Activated naive CD4-positive, alpha-beta T cell (primary cell): ENCODE results near the gene TFB1M.
"Not testable (repeated sequence)": the region's sequence is repeated elsewhere in the genome, so short reads cannot be mapped to it uniquely, and the experiment has no call there.

Experiments used
- DNase-seq, 4 experiments: peaks; one replicate each; lab custom pipeline; 2025; lab: John Stamatoyannopoulos, UW

Gene TFB1M

DNA sequence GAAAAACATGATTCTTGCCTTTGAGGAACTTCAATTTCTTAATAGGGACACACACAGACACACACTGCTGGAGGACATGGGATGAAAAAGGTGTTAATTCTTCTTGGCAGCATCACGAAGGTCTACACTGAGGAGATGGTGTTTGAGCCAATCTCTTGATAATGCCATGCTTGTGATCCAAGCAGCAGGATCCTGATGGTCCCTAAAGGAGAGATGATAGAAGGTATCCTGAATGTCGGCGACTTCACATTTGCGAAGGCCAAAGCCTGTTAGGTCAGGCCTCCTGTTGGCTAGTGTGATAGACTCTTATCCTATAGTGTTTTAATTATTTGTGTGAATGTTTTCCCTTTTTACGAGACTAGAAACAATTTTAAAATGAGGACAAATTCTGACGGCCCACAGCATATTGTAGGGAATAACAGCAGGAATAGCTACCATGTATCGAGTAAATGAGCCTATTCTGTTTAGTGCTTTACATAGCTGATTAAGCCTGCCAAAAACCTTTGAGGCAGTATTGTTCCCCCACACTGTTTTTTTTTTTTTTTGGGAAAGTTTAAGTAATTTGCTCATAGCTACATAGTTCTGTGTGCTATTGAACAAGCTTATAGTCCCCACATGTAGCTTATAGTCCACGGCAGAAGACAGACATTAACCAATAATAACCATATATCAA lies 15.3 kb upstream of the TFB1M start:
- DNase-seq = no peak

DNA sequence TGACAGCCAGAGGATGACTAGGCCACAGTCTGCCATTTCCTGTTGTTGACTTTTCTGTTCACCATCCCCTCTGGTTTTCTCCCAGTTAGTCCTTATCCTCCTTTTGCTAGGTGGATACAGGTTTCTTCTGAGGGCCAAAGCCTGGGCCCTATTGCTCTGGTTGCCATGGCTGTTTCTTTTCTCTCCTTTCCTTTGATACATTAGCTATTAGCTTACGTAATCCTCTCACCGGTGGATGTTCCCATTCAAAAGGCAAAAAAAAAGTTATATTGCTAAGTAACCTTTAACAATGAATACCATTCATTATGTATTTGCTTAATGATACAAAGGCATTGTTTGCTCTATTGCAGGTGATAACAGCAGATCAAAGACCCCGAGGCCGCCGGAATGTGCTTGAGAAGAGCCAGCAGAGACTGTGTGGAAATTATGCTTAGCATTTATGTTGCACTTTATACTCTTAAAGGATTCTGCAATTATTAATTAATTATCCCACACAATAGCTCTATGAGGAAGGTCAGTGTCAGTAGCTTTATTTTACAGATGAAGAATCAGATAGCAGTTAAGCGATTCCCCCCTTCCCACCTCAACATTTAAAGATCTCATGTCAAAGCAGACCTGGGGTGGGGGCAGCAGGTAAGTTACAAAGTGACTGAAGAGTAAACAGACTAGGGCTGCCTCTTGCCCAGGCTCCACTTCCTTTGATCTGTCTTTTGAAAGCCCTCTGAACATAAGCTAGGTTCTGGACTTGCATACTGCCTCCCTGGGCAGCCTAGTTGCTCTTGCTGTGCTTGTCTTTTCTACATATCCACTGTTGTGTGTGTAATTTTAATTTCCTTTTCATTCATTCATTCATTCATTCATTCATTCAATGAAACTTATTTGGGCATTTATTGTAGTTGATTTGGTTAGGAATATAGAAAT lies 14.5 kb upstream of the TFB1M start:
- DNase-seq = no peak

DNA sequence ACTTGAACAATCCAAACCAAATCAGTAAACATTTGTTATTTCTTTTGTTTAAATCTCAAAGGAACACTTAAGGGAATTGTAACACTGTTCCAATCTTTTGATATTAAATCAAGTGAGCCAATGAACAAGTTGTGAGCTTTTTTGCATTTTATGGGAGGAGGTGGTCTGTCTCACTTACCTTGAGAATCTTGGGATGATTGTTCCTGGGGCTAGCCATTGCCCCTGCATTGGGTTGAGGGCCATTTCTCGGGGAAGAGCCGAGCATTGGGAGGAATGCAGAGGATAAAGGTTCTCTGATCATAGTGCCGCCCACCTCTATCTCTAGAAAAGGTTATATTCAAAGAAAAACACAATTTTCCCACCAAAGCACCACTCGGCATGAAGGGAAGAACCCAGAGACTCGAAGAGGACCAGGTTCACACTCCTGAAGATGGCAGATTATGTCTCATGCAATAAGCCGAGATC lies 13.8 kb upstream of the TFB1M start:
- DNase-seq = no peak

DNA sequence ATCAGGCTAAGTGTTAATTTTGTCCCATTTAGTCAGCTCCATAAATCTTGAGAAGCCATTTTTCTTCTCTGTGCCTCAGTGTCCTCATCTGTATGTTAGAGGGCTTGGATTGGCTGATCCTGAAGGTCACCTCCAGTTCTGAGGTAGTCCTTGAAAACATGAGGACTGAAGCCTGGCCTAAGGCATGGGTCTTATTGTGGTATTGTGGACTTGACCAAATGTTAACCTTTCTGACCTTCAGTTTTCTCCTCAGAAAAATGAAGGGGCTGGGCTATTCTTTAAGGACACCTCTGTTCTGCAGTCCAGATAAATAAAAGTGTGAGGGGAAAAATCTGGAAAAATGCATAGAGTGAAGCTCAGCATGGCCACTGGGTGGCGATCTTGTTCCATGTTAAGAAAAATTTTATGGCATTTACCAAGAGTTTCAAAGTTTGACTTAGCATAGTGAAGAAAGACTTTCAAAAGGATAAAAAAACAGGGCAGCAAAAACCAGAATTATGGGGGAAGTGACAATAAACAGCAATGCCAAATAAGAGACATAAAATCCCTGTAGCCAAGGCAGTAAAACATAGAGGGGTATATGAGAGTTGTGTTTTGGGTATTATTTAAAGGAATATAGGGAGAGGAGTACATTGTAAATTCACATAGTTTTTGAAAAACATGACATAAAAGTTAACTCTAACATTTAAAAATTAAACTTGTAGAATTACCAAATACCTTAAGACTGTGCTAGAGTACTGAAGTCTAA lies 13.2 kb upstream of the TFB1M start:
- peak in 3 of 4 experiments; percentile 34 to 49 (median 38) for DNase-seq

DNA sequence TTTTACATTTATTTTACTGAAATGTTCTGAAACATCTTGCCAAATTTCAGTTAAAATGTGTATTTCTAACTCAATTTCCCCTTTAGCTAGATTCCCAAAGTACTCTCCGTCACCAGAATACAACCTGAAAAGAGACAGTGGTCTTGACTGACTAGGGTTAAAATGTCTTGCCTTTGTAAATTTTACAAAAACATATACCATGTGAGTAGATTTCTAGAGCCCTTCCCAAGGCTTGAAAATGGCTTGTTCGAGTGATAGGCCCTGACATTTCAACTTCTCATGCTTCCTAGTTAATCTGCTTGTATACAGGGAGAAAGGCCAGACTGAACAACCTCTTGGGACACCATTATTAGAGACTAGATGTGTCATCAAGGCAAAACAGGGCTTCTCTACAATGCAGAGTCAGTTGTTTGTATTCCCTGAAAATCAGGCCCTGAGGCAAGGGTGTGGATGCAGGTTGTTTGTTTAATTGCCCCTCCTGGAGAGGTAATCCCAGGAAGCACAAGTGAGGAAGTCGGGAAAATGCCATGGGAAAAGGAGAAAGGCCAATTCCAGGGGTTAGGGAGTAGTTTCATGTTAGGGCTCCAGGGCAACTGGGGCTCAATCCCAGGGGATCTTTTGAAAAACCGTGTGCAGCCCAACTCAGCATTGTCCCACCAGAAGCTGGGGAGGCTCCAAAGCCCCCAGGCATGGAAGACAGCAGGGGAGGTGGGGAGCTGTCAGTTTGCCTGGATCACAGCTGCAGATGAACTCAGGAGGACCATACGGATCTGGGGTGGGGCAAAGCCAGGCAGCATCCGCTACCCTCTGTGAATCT lies 11.6 kb upstream of the TFB1M start:
- no peak for DNase-seq

DNA sequence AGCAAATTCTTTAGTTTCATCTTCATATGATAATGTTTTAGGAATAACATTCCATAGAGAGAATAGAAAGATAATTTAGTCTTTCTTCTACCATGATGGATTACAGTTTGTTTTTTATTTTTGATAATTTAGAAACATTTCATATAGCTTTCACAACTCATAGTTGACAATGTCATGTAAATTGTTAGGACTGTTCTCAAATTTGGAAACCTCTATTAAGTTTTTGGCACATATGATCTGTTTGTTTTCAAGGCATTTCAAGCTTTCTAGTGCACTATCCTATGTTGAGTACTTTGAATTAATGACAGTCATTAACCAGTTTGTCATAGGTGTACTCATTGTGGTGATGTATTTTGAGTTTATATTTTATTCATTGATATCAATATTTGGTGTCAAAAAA lies 10.7 kb upstream of the TFB1M start:
- DNase-seq = no peak

DNA sequence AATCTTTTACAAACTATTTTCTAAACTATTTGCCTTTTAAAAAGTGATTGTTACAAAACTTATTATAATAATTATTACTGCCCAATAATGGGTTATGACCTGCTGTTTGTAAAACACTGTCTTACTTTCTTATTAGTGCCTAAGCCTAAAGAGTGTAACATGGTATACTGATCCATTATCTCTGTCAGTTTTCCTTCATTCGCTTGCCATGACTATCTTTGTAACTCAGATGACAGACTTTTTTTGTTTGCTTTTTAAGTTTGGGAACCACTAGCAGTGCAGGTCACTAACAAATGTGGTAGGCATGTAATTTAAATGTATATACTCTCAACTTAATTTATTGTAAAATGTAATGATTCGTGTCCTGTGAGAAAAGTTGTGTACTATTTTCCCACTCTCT lies 9.9 kb upstream of the TFB1M start:
- no peak for DNase-seq

DNA sequence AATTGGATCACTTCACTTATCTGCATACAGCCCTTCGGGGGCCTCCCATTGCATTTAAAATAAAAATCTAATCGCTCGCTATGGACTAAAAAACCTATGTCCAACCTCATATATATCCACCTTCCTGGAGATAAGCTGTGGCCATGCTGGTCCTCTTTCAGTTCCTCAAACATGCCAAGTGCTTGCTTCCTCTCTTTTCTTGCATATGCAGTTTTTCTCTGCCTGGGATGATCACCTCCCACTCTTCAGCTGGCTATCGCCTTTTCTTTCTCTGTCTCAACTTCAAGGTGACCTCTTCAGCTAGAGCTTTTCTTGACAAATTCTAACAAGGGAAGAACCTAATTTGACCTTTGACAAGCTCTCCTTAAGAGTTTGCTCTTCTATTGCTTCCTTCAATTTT lies 5.6 kb upstream of the TFB1M start:
- no peak for DNase-seq

DNA sequence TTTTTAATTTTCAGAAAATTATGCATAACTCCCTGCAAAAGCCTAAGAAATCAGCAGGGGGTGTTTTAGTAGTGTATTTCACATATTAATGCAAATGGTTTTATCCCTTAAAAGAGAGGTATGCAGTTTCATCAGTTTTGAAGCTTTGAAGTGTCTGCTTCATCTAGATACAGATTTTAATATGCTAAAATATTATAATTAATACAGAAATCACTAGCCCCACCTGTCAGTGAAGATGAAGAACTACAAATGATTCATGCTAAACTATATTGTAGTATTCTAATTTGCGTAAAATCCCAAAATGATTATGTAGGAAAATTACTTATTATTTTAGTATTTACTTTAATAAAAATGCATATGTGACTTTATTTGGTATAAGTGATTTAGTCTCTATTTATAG lies 2.9 kb upstream of the TFB1M start:
- DNase-seq = no peak

DNA sequence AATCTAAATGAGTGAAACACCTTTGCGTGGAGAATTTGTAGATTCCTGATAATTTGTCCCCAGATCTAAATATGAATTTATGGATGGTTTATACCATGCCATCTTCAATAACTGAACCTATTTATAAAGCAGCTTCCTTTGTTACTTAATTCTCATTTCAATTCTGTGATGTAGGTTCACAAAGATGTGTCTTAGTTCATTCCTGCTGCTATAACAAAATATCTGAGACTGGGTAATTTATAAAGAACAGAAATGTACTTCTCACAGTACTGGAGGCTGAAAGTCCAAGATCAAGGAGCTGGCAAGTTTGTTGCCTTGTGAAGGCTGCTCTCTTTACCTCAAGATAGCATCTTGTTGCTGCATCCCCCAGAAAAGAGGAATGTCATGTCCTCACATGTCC lies 2.1 kb upstream of the TFB1M start:
- no peak for DNase-seq

DNA sequence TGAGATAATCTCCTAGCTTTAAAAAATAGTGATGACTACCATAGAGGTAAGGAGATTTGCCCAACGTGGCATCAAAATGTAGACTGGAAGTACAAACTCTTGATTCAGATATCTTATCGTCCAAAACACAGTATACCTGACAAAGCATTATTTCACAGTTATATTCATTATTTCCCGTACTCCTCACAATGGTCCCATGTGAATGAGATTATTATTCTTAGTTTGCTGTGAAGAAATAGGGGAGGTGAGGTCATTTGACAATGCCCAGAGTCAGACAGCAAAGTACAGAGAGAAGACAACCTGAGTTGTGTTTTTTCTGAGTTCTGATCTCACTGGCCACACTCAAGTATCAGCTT lies 1.2 kb upstream of the TFB1M start:
- DNase-seq = no peak

DNA sequence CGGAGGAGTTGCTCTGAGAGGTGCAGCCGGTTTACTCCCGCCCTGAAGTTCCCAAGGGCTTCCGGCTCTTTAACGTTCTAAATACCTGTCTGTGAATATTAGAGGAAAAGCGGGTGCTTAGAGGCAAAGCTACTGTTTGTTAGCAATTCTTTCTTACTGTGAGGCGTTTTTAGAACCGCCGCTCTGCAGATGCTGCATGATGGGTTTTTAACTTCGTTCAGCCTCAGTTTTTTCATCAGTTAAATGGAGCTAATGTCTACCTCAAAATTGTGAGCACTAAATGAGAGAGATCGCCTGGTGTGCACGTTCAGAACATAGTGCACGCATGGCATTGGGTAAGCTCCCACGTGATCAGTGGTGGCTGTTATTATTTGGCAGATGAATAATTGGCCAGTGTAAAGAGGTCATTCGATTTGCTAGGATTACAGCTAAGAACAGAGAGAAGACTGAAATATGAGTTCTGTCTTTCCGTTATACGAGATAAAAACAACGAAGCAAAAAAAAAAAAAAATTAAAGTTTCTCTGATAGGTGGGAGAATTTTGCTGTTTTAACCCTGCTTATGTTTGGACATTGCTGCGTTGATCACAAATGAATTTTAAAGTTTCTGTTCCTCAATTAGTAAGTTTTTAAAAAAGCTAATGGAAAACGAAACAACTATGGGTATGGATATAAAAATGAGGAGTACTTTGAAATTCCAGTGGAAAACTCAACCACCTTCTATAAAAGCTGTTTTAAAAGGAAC lies 660 bp upstream of the TFB1M start:
- no peak for DNase-seq

DNA sequence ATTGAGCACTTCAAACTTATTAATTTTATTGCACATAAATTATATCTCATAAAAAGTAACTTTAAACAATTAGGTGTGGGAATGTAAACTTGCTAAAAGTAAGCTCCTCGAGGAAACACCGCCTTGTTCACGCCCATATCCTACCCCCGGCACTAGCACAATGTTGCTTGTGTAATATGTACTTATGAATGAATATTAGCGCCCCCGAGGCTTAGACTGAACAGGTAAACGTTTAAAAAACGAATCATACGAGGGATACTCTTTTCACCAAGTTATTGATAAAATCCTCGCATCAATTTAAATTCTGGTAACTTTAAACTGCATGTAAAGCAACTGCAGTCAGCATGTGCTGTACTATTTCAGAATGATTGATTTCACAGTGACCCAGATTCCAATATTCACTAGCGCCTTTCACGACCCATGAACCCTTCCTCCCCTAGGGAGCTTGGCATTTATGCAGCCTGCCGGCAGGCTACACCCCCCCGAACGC lies 637 bp downstream of the TFB1M start:
- no peak for DNase-seq

DNA sequence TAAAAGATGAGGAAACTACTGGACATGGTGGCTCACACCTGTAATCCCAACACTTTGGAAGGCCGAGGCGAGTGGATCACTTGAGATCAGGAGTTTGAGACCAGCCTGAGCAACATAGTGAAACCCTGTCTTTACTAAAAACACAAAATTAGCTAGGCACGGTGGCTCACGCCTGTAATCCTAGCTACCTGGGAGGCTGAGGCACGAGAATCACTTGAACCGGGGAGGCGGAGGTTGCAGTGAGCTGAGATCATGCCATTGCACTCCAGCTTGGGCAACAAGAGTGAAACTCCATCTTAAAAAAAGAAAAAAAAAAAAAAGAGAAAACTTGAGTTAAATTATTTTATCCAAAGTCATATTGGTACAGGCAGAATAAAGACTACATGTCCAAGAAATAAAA lies 1.3 kb downstream of the TFB1M start:
- not testable (repeated sequence) for DNase-seq

DNA sequence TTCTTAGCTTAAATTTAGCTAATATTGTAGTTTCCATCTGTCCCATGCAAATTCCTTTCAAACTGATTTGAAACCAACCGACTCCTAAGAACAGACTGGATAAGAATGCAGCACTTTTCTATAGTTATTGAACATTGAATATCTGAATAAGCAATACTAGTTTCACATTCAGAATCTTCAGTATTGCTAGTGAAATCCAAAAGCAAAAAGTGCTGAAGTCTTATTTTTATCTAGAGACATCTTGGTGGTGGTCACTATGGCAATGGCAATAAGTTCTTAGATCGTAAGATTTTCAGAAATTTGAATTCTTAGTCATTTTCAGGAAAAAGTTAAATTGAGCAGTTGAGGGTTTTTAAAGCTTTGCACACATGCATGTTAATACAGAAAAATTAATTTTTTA lies 2.7 kb downstream of the TFB1M start:
- DNase-seq = no peak

DNA sequence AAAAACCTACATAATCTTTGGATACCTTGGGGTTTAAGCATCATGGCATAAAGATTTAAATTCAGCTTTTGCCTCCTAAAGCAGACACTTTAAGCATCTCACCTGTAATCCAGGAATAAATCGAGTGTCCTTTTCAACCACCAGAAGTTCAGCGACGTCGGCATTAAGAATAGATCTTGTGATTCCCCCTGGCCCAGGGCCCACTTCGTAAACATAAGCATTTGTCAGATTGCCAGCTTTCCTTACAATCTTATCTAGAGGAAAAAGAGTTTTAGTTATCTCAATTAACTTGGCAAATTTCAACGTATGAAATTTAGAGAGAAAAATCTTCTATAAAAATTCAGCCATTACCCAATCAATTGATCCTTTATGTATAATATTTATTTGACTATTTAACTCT lies 3.2 kb downstream of the TFB1M start:
- DNase-seq = no peak

DNA sequence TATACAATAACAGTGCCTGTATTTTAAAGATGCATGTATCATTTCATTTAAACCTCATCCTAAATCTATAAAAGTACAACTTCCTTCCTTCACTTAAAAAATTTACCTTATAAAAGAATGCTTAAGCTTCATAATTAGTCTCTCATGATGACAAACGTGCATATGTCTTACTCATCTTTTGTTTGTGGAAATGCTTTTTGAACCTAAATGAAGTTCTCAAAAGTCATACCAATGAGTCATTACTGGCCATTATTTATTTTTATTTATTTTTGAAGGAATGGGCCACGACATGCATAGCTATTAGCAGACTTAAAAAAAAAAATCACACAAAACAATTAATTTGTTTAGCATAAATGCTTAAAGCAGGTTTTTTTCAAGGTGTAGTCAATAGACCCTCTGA lies 3.7 kb downstream of the TFB1M start:
- no peak for DNase-seq

DNA sequence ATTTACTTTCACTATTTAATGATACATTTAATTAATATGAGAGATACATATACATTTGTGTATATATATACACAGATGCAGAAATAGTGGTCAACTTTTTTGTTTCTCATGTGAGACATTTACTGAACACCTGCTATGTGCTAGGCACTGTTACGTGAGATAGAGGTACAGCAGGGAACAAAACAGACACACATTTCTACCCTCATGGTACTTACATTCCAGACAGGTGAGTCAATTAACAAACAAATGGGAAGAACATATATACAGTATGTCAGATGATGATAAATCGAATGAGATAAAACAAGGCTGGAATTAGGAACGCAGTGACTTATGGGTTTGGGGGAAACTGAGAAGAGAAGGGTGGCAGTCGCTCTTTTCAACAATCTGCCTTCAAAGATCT lies 5.1 kb downstream of the TFB1M start:
- DNase-seq = no peak

DNA sequence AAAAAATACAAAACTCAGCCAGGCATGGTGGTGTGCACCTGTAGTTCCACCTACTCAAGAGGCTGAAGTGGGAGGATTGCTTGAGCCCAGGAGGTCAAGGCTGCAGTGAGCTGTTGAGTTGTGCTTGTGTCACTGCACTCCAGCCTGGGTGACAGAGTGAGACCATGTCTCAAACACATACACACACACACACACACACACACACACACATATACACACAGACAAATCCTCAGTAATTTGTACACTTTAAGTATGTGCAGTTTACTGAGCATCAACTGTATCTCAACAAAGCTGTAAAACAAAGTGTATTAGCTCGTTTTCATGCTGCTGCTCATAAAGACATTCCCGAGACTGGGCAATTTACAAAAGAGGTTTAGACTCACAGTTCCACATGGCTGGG lies 7.3 kb downstream of the TFB1M start:
- DNase-seq = no peak

DNA sequence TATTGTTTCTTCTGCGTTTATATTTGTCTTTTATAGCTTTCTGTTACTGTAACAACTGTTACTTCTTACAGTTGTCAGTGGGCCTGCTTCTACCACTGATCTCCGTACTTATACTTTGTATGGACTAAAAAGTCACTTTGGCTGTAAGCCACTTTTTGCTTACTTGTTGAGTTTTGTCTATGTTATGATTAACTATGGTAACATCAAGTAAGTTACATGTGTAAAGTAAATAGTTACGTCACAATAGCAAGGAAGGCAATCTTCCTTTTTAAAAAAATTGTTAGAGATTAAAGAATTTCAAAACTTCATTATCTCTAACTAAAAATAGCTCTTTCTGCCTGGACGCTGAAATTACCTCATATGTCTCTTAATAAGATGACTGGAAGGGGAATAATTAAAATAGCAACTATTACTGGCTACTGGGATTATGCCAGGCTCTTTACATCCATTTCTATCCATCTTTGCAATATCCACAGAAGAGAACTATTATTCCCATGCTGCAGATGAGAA lies 10.9 kb downstream of the TFB1M start:
- DNase-seq = no peak

DNA sequence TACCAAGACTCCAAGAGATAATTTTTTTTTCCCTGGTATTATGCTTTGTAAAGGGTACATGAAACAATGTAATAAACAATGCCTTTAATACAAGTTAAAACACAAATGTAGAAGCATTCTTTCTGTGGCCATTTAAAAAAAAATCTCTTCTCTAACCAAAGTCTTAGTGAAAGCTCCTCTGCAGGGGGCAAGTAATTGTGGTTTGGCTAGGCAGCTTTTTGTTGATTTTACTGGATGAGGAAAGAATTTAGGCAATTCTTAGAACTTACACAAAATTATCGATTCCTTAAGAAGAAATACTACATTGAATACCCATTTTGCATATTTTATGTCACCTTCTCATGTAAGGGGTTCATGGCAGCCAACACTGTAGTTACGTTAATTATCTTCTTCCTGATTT lies 12.4 kb downstream of the TFB1M start:
- no peak for DNase-seq
